C4-2B (cell line): ENCODE results near the gene F2RL1.

Experiments used
- ZFX ChIP-seq: fragments of 450-650 bp; IDR thresholded peaks from 2 replicates; pipeline ENCODE4 v1.6.1; 2017
- TF ChIP-seq, protein P1 (sequence below): fragments of 450-650 bp; conservative IDR thresholded peaks from 2 replicates; pipeline ENCODE4 v1.5.1; 2017; ENCODE audit warnings: mild to moderate bottlenecking

DNA sequence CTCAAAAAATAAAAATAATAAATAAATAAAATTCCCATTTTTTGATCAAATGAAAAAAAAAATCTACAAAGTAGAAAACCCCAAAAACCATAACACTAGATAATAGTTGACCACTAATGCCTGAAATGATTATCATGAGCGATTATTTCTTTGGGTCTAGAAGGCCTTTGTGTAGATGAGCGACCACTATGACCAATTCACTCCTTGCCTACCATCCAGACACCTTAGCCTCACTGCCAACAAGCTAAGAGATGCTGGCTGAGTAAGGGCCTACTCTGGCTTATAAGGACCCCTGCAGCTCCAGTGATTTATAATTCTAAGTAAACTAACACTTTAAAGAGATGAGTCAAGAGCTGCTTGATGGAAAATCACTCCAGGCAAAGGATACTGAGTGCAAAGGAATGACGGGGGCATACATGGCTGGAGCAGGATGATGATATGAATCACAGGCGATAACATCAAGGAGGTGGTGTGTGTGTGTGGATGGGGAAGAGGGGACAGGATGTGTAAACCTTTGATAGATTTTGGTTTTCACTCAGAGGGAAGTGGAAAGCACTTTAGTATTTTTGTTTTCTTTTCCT, 4.8 kb upstream of the F2RL1 start:
- TF ChIP-seq, protein P1, sequence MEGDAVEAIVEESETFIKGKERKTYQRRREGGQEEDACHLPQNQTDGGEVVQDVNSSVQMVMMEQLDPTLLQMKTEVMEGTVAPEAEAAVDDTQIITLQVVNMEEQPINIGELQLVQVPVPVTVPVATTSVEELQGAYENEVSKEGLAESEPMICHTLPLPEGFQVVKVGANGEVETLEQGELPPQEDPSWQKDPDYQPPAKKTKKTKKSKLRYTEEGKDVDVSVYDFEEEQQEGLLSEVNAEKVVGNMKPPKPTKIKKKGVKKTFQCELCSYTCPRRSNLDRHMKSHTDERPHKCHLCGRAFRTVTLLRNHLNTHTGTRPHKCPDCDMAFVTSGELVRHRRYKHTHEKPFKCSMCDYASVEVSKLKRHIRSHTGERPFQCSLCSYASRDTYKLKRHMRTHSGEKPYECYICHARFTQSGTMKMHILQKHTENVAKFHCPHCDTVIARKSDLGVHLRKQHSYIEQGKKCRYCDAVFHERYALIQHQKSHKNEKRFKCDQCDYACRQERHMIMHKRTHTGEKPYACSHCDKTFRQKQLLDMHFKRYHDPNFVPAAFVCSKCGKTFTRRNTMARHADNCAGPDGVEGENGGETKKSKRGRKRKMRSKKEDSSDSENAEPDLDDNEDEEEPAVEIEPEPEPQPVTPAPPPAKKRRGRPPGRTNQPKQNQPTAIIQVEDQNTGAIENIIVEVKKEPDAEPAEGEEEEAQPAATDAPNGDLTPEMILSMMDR, result no peak
- TF ChIP-seq ZFX, result no peak
